Cardiac muscle cell (in vitro differentiated cells and primary cell): ENCODE measurements around the gene ULBP2. TPM values are rescaled to one million over a fixed set of nuclear protein-coding genes. Genes with fewer than 3 reads are reported as not detected.

Source experiments
- DNase-seq, 2 donors: peaks; one replicate each; pipeline versions ENCODE4 v3.0.0 to v3.0.0-alpha.2; 2010 to 2017; ENCODE audit warnings: low read depth in 1 of 2, low spot score in 1 of 2
- H3K27ac ChIP-seq: fragments of 200-600 bp; sonication (generic); 2 replicates; pipeline ENCODE4 v1.5.1; 2016
- H3K27me3 ChIP-seq: fragments of 200-600 bp; sonication (generic); 2 replicates; pipeline ENCODE4 v1.6.0; 2016; ENCODE audit warnings: control low read depth
- H3K36me3 ChIP-seq: fragments of 200-600 bp; sonication (generic); 2 replicates; pipeline ENCODE4 v1.5.1; 2016; ENCODE audit warnings: control low read depth
- H3K4me1 ChIP-seq: fragments of 200-600 bp; sonication (generic); 2 replicates; pipeline ENCODE4 v1.8.1; 2017; ENCODE audit warnings: low read depth, mild to moderate bottlenecking, mixed run types
- H3K4me3 ChIP-seq: fragments of 200-600 bp; sonication (generic); 2 replicates; pipeline ENCODE4 v1.5.1; 2016; ENCODE audit warnings: mild to moderate bottlenecking
- H3K9me3 ChIP-seq: fragments of 200-600 bp; sonication (generic); 2 replicates; pipeline ENCODE4 v1.5.1; 2017; ENCODE audit warnings: low read depth, mild to moderate bottlenecking, control low read depth
- CTCF ChIP-seq: IDR thresholded peaks from 2 replicates; pipeline ENCODE4 v1.5.1; 2012; ENCODE audit warnings: low read depth, mild to moderate bottlenecking, low read length
- polyA plus RNA-seq: library from polyadenylated mRNA; unstranded; fragments of >200 nt; fragmentation: Nextera tagmentation; extraction: Ambion mirVana; gene quantifications from 2 replicates; pipeline ENCODE4 v1.2.1, GENCODE V29; 2016
- total RNA-seq: library from RNA; depleted of rRNA; stranded (reverse); fragments of >200 nt; gene quantifications from 2 replicates; pipeline ENCODE4 v1.2.3, GENCODE V29; 2016

ULBP2 gene
- total and polyA plus RNA-seq, 2 experiments from 2014 or later: not detected

- Histone ChIP-seq H3K4me3 (no peak overlapping the region), H3K4me1 (no peaks in the 10 kb centered on the region), H3K9me3 (no peaks in the 10 kb centered on the region), H3K27me3 (peaks cover 89% of the 10 kb centered on the region), H3K27ac (no peak overlapping the region), H3K36me3 (no peaks in the 10 kb centered on the region)
- peak in 1 of 2 donors; percentile 34 for DNase-seq
- peak; percentile 58 for TF ChIP-seq CTCF
Observed at GRCh38 chr6:149929422-149929821, 12.4 kb upstream of the ULBP2 start.

- Histone ChIP-seq H3K27ac (no peak overlapping the region), H3K27me3 (peaks cover 93% of the 10 kb centered on the region), H3K4me1 (no peaks in the 10 kb centered on the region), H3K36me3 (no peaks in the 10 kb centered on the region), H3K4me3 (no peak overlapping the region), H3K9me3 (no peaks in the 10 kb centered on the region)
- TF ChIP-seq CTCF: no peak
- no peak for DNase-seq
Observed at GRCh38 chr6:149931501-149931900, 10.3 kb upstream of the ULBP2 start.

- no peaks in the 10 kb centered on the region for H3K36me3 ChIP-seq
- no peak overlapping the region for H3K27ac ChIP-seq
- TF ChIP-seq CTCF: no peak
- no peaks in the 10 kb centered on the region for H3K4me1 ChIP-seq
- H3K27me3 ChIP-seq: peaks cover 97% of the 10 kb centered on the region
- no peak overlapping the region for H3K4me3 ChIP-seq
- DNase-seq: no peak
- no peaks in the 10 kb centered on the region for H3K9me3 ChIP-seq
Observed at GRCh38 chr6:149933036-149933435, 8.8 kb upstream of the ULBP2 start.

- no peak for TF ChIP-seq CTCF
- no peaks in the 10 kb centered on the region for H3K9me3 ChIP-seq
- peaks cover 99% of the 10 kb centered on the region for H3K27me3 ChIP-seq
- no peak overlapping the region for H3K4me3 ChIP-seq
- H3K36me3 ChIP-seq: no peaks in the 10 kb centered on the region
- H3K27ac ChIP-seq: no peak overlapping the region
- no peaks in the 10 kb centered on the region for H3K4me1 ChIP-seq
- DNase-seq: no peak
Observed at GRCh38 chr6:149933461-149933860, 8.4 kb upstream of the ULBP2 start.

DNA sequence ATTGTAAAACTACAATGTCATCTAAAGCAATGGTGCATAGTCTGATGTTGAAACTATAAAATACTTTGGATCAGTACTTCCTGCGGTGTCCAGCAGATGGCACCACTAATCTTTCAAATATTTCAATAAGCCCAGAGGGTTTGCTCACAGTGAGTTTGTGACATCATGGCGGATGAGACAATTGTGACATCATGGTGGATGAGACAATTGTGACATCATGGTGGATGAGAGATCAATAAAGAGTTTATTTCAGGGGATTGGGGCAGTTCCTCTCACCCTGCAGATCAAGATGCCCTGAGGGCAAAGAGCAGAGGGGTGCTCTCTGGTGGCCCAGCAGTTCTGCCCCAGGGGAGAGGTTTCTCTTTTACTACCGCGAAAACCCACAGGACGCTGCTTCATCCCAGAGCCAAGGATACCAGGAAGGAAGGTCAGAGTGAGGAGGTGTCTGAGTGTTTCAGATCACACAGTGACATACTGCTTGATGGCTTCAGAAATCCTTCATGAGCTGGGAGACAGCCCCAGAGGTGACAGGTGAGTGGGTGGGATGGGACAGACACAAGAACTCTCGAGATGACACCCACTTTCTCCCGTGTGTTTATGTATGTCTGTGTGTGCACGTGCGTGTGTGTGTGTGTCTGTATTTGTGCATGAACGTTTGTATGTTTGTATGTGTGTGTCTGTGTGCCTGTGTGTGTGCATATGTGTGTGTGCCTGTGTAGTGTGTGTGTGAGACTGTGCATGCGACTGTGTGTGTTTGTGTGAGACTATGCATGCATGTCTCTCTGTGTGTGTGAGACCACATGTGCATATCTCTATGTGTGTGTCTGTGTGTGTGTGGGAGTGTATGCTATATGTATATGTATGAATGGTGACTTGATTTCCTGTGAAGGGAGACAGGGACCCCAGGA is 7.3 kb upstream of the ULBP2 start:
- no peaks in the 10 kb centered on the region for H3K4me1 ChIP-seq
- no peaks in the 10 kb centered on the region for H3K9me3 ChIP-seq
- no peak overlapping the region for H3K27ac ChIP-seq
- DNase-seq: peak; percentile 67 to 78
- H3K36me3 ChIP-seq: no peaks in the 10 kb centered on the region
- TF ChIP-seq CTCF: peak; percentile 70
- no peak overlapping the region for H3K4me3 ChIP-seq
- peaks cover 99% of the 10 kb centered on the region for H3K27me3 ChIP-seq
